Activated naive CD4-positive, alpha-beta T cell treated with anti-CD3 and anti-CD28 coated beads, Interleukin-2, amount 10 ng/mL, durations not matched to agents 7 days and 5 days (primary cell): ENCODE data around the gene TTBK1.
A peak's percentile ranks its signal among the peaks of the same experiment; 100 is the strongest.

Experiments
- CTCF ChIA-PET: fragments of 350-600 bp; sonication (Branson Sonifier 250); formaldehyde crosslinking; loops from one replicate; lab custom pipeline; 2021; ENCODE audit warnings: antibody characterized with exemption; lab: Charles Lee
- DNase-seq: peaks from one replicate; pipeline ENCODE4 v3.0.0-alpha.2; 2020
- H3K27ac Mint-ChIP-seq: one replicate; pipeline ENCODE4 v1.8.0; 2021; ENCODE audit warnings: mild to moderate bottlenecking, moderate library complexity, mixed read lengths
- H3K27me3 Mint-ChIP-seq: one replicate; pipeline ENCODE4 v1.8.0; 2021; ENCODE audit warnings: mild to moderate bottlenecking, mixed read lengths
- H3K36me3 Mint-ChIP-seq: one replicate; pipeline ENCODE4 v1.8.0; 2021; ENCODE audit warnings: mixed read lengths
- H3K4me1 Mint-ChIP-seq: one replicate; pipeline ENCODE4 v1.8.0; 2021; ENCODE audit warnings: mixed read lengths
- H3K4me3 Mint-ChIP-seq: one replicate; pipeline ENCODE4 v1.8.0; 2021; ENCODE audit warnings: mild to moderate bottlenecking, moderate library complexity, mixed read lengths
- H3K9me3 Mint-ChIP-seq: one replicate; pipeline ENCODE4 v1.8.0; 2021; ENCODE audit warnings: mixed read lengths

Gene TTBK1

DNA sequence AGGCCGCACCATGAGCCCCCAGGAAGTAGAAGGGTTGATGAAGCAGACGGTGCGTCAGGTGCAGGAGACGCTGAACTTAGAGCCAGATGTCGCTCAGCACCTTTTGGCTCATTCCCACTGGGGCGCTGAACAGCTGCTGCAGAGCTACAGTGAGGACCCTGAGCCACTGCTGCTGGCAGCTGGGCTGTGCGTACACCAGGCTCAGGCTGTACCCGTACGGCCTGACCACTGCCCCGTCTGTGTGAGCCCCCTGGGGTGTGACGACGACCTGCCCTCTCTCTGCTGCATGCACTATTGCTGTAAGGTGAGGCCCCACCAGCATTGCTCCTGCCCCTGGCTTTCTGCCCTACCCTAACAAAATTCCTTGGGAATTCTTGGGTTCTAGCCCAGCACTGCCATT lies 27.1 kb upstream of the TTBK1 start:
- no peaks in the 10 kb centered on the region for H3K4me1 Mint-ChIP-seq
- CTCF ChIA-PET, result interaction anchor here (2.6 kb wide), 1 partner anchor 13 kb away, joined by 6 read pairs; the partner anchor contains the start of gene DNPH1
- no peak overlapping the region for H3K4me3 Mint-ChIP-seq
- H3K36me3 Mint-ChIP-seq, result peaks cover 19% of the 10 kb centered on the region
- no peaks in the 10 kb centered on the region for H3K9me3 Mint-ChIP-seq
- no peak for DNase-seq
- no peaks in the 10 kb centered on the region for H3K27me3 Mint-ChIP-seq
- H3K27ac Mint-ChIP-seq, result no peak overlapping the region

DNA sequence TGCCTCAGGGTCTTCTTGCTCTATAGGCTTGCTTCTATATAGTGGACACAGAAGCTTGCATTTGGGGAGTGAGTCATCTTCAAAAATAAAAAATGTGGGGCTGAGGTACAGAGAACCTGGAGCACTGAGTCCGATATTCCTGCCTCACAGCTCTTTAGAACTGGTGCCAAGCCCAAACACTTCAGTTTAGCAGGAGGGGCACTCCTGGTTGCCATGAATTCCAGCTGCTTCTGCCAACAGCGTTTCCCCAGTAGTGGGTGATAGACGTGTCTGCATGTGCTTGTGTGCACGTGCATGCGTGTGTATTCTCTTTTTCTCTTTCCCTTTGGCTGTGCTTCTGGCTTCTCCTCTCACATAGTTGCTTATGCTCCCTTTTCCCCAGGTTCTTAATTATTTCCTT lies 25.9 kb upstream of the TTBK1 start:
- Mint-ChIP-seq H3K27ac (no peak overlapping the region), H3K4me3 (no peak overlapping the region), H3K9me3 (no peaks in the 10 kb centered on the region), H3K4me1 (no peaks in the 10 kb centered on the region), H3K27me3 (no peaks in the 10 kb centered on the region), H3K36me3 (peaks cover 19% of the 10 kb centered on the region)
- no peak for DNase-seq
- CTCF ChIA-PET, result interaction anchor here (2.6 kb wide), 1 partner anchor 12 kb away, joined by 6 read pairs; the partner anchor contains the start of gene DNPH1

- peaks cover 15% of the 10 kb centered on the region for H3K4me1 Mint-ChIP-seq
- H3K27ac Mint-ChIP-seq, result no peak overlapping the region
- DNase-seq, result no peak
- no peak overlapping the region for H3K4me3 Mint-ChIP-seq
- peaks cover 26% of the 10 kb centered on the region for H3K36me3 Mint-ChIP-seq
- CTCF ChIA-PET, result no interaction called here
- H3K27me3 Mint-ChIP-seq, result no peaks in the 10 kb centered on the region
- no peaks in the 10 kb centered on the region for H3K9me3 Mint-ChIP-seq
Measured at GRCh38 chr6:43219119-43219518, 24.2 kb upstream of the TTBK1 start.

DNA sequence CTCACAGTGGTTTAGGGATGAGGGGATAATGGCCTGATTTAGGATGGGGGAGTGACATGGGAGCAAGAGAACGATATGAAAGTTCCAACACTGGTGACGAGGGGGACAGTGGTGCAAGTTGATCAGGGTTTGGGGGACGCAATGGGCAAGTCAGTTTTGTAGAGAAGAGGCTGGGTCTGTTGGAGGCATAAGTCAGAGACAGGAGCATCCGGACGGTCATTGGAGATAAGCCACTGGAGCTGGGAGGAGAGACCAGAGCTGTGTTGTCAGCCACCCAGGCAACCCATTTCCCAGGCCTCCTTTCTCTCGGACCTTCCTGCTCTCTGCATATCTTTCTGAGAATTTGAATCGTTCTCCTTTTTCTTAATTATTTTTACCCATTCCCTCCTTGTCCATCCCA lies 23.5 kb upstream of the TTBK1 start:
- no peak overlapping the region for H3K27ac Mint-ChIP-seq
- DNase-seq, result no peak
- H3K36me3 Mint-ChIP-seq, result peaks cover 32% of the 10 kb centered on the region
- H3K9me3 Mint-ChIP-seq, result no peaks in the 10 kb centered on the region
- H3K4me1 Mint-ChIP-seq, result peaks cover 22% of the 10 kb centered on the region
- no peaks in the 10 kb centered on the region for H3K27me3 Mint-ChIP-seq
- CTCF ChIA-PET, result no interaction called here
- no peak overlapping the region for H3K4me3 Mint-ChIP-seq

DNA sequence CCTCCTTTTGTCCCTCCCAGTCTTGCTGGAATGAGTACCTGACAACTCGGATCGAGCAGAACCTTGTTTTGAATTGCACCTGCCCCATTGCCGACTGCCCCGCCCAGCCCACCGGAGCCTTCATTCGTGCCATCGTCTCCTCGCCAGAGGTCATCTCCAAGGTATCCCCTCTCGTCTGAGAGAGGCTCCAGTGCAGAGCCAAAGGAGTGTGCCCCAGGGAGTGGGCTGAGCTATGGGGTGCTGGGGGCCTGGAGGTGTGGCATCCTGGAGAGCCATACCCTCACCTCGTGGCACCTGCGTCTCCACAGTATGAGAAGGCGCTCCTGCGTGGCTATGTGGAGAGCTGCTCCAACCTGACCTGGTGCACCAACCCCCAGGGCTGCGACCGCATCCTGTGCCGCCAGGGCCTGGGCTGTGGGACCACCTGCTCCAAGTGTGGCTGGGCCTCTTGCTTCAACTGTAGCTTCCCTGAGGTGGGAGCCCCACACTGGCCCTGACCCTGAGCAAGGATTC lies 22.8 kb upstream of the TTBK1 start:
- Mint-ChIP-seq H3K9me3 (no peaks in the 10 kb centered on the region), H3K36me3 (peaks cover 30% of the 10 kb centered on the region), H3K27me3 (no peaks in the 10 kb centered on the region), H3K27ac (no peak overlapping the region), H3K4me3 (no peak overlapping the region), H3K4me1 (peaks cover 26% of the 10 kb centered on the region)
- DNase-seq, result no peak
- CTCF ChIA-PET, result interaction anchor here (0.6 kb wide), 1 partner anchor 43 kb away, joined by 5 read pairs; no protein-coding TSS in a partner anchor

GRCh38 chr6:43221046-43221972 lies 22.0 kb upstream of the TTBK1 start:
- Mint-ChIP-seq H3K27ac (peak overlapping the region; percentile 70), H3K36me3 (peaks cover 32% of the 10 kb centered on the region)

GRCh38 chr6:43222418-43223059 lies 20.7 kb upstream of the TTBK1 start:
- Mint-ChIP-seq H3K4me3 (no peak overlapping the region), H3K36me3 (peaks cover 32% of the 10 kb centered on the region), H3K4me1 (peaks cover 42% of the 10 kb centered on the region), H3K9me3 (no peaks in the 10 kb centered on the region), H3K27ac (peak overlapping the region; percentile 97), H3K27me3 (no peaks in the 10 kb centered on the region)
- CTCF ChIA-PET, result no interaction called here
- DNase-seq, result no peak

More at GRCh38 chr6:43221046-43221972, 22.0 kb upstream of the TTBK1 start:
- no peak for DNase-seq
- Mint-ChIP-seq H3K4me1 (peaks cover 34% of the 10 kb centered on the region), H3K27me3 (no peaks in the 10 kb centered on the region), H3K4me3 (no peak overlapping the region), H3K9me3 (no peaks in the 10 kb centered on the region)
- CTCF ChIA-PET, result interaction anchor here (0.6 kb wide), 1 partner anchor 43 kb away, joined by 5 read pairs; no protein-coding TSS in a partner anchor

DNA sequence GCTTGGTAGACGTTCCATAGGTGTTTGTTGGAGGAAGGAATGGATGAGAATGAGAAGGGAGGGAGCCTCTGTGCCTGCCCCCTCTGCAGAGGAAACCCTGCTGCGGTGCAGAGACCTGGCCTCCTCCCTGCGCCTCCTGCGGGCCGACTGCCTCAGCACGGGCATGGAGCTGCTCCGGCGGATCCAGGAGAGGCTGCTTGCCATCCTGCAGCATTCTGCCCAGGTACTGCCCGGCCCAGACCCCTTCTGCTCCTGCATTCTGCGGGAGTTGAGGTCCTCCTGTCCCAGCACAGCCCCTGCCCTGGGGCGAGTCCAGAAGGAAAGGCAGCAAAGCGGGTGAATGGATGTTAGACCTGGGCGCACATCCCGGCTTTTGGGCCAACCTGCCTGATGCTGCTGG lies 20.1 kb upstream of the TTBK1 start:
- Mint-ChIP-seq H3K27ac (peak overlapping the region; percentile 97), H3K9me3 (no peaks in the 10 kb centered on the region), H3K27me3 (no peaks in the 10 kb centered on the region), H3K36me3 (peaks cover 30% of the 10 kb centered on the region), H3K4me3 (no peak overlapping the region), H3K4me1 (peaks cover 48% of the 10 kb centered on the region)
- no peak for DNase-seq
- CTCF ChIA-PET, result interaction anchor here (0.9 kb wide), 1 partner anchor 24 kb away, joined by 3 read pairs; no protein-coding TSS in a partner anchor

DNA sequence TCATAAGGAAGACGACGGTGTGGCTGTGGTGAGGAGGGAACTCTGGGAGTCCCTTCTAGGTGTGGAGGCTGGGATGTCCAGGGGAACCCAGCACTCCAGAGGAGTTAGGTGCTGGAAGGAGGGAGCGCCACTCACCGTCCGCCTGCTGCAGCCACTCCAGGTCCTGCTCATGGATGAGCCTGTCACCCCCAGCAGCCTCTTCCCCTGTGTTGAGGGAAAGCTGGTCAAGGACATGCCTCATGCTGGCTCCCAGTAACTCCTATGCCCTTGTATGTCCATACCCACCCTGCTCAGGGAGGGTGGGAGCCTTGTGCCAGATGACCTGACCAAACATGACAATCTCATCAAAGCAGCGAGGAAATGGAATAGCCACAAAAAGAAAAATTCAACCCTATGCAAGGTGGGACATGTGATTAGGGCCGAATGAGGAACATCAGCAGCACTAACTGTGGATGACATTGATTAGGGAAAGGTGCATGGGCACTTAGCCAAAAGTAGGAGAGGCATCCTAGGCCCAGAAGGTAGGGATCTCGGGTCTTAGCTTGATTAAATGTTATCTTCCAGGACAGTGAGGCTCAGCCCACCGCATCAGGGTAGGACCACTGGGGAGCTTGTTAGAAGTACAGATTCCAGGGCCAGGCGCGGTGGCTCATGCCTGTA lies 17.0 kb upstream of the TTBK1 start:
- Mint-ChIP-seq H3K27ac (peak overlapping the region; percentile 97), H3K27me3 (peaks cover 12% of the 10 kb centered on the region), H3K4me1 (peaks cover 61% of the 10 kb centered on the region), H3K9me3 (no peaks in the 10 kb centered on the region), H3K36me3 (peaks cover 30% of the 10 kb centered on the region), H3K4me3 (no peak overlapping the region)
- CTCF ChIA-PET, result no interaction called here
- no peak for DNase-seq

DNA sequence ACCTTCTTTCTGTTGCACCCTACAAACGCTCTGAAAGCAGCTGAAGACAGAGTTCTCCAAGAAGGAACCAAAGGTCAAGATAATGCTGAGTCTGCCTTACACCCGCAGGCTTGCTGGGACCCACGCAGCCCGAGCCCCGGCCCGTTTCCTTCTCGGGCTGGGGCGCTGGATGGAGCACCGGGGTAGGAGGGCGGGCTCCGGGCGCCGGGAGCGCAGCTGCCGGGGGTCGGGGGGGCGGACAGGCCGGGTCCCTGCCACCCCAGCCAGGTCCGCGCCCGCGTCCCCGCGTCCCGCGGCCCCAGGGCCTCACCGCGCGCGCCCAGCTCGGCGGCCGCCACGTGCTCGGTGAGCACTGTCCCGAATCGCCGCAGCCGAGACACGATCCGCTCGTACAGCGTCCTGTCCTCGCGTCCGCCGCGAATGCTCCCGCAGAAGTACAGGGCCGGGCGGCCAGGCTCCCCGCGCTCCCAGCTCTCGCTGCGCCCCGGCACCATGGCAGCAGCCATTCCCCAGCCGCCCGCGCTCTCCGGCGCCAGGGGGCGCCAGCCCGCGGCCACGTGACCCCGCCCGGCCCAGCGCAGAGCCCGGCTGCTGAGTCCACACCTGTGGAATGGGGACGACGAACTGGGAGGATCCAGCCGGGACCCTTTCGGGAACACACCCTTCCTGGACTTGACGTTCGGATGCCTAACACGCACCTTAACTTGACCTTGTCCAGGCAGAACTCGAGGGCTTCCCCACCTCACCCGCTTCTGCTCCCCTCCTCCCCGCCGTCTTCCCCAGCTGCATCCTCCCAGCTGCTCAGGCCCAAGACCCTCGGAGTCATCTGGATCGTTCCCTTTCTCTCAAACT lies 14.1 kb upstream of the TTBK1 start, which contains the start of gene DNPH1:
Gene DNPH1, minus strand, starts transcription at position 531 of the 852 bp plus-strand sequence. Its CDS starts 25 bp downstream, at position 506.
- DNase-seq, result peak; percentile 83
- peaks cover 31% of the 10 kb centered on the region for H3K27me3 Mint-ChIP-seq
- no peaks in the 10 kb centered on the region for H3K9me3 Mint-ChIP-seq
- peaks cover 22% of the 10 kb centered on the region for H3K36me3 Mint-ChIP-seq
- peak within 1 kb of the TSS; percentile 84 for H3K4me3 Mint-ChIP-seq
- CTCF ChIA-PET, result interaction anchor here (0.6 to 3.5 kb wide), 20 partner anchors 9 to 278 kb away, joined by 3 to 18 read pairs (median 4); partner anchors contain the start of gene TJAP1
- peaks cover 46% of the 10 kb centered on the region for H3K4me1 Mint-ChIP-seq
- H3K27ac Mint-ChIP-seq, result peak within 1 kb of the TSS; percentile 84

DNA sequence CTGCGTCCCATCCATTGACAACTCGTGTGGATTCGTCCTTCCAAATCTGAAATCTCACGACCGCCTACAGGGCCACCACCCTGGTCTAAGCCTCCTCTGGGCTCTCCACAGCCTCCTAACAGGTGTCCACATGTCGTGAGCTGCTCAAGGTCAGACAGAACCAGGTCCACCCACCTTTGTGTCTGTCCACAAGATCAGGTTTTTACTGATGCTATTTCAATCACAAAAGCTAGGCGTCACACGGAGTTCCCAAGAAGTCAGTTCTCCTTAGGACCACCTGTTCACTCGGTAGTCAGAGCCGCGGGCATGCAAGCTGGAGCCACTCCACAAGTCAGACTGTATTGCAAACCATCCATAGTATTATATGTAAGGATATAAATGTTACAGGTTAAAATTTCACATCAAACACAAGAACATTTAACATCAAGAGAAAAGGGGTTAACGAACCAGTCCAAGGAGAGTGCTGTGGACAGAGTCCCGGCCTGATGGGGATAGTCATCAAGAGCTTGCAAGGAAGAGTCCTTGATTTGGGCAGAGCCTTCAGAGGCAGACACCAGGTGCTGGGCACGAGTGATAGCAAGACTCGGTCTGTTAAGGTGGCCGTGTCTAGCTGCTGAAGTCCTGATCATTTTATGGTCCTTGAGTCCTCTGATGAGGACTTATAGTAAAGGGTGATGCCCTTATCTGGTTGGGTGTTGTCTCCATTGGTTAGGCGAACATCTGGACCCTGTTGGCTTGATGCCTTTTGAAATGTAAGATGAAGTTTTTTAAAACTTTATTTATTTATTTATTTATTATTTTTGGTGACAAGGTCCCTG lies 13.3 kb upstream of the TTBK1 start:
- CTCF ChIA-PET, result interaction anchor here (1.0 to 3.5 kb wide), 16 partner anchors 8 to 277 kb away, joined by 3 to 18 read pairs (median 4); no protein-coding TSS in a partner anchor
- Mint-ChIP-seq H3K36me3 (peaks cover 18% of the 10 kb centered on the region), H3K9me3 (no peaks in the 10 kb centered on the region), H3K4me1 (peaks cover 40% of the 10 kb centered on the region), H3K4me3 (peak overlapping the region; percentile 83), H3K27ac (peak overlapping the region; percentile 65), H3K27me3 (peaks cover 31% of the 10 kb centered on the region)
- DNase-seq, result no peak

DNA sequence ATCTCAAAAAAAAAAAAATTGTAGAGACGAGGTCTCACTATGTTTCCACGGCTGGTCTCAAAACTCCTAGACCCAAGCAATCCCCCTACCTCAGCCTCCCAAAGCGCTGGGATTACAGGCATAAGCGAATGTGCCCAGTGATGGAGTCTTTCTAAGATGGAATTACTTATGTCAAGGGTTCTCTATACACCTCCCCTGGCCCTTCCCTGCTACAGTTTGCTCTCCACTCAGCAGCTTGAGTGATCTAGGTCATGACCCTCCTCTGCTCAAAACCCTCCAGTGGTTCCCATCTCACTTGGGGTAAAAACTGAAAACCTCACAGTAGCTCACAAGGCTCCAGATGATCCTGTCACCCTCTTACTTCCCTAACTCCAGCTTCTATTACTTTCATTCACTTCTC lies 12.2 kb upstream of the TTBK1 start:
- Mint-ChIP-seq H3K27ac (no peak overlapping the region), H3K4me1 (peaks cover 30% of the 10 kb centered on the region), H3K9me3 (no peaks in the 10 kb centered on the region), H3K4me3 (no peak overlapping the region), H3K27me3 (peaks cover 31% of the 10 kb centered on the region), H3K36me3 (peaks cover 11% of the 10 kb centered on the region)
- CTCF ChIA-PET, result interaction anchor here (1.2 to 3.5 kb wide), 4 partner anchors 11 to 276 kb away, joined by 3 to 17 read pairs (median 8); no protein-coding TSS in a partner anchor
- DNase-seq, result no peak
